Thymus (tissue), 11 donors: ENCODE data around the gene SPOCK2. TPM values are rescaled to one million over a fixed set of nuclear protein-coding genes. Genes with fewer than 3 reads are reported as not detected.

Experiments
- DNase-seq, 9 donors: peaks; one replicate each; pipeline ENCODE4 v3.0.0-alpha.2; 2013; ENCODE audit warnings: low spot score in 9 of 9, low read depth in 6 of 9, missing footprints in 1 of 9
- H3K27ac ChIP-seq, 2 donors: one replicate each; pipeline ENCODE4 v1.5.1; 2013; ENCODE audit warnings: control low read depth in 1 of 2, low read depth in 1 of 2, low read length in 1 of 2, mild to moderate bottlenecking in 1 of 2, moderate library complexity in 1 of 2
- H3K27me3 ChIP-seq, 2 donors: one replicate each; pipeline ENCODE4 v1.5.1; 2013; ENCODE audit warnings: low read length in 1 of 2; ENCODE audit not compliant: control insufficient read depth in 2 of 2, insufficient read depth in 1 of 2
- H3K36me3 ChIP-seq, 2 donors: one replicate each; pipeline ENCODE4 v1.5.1; 2013; ENCODE audit warnings: low read length in 1 of 2, mild to moderate bottlenecking in 1 of 2, moderate library complexity in 1 of 2; ENCODE audit not compliant: control insufficient read depth in 2 of 2, insufficient read depth in 2 of 2
- H3K4me1 ChIP-seq, 2 donors: one replicate each; pipeline ENCODE4 v1.5.1; 2013; ENCODE audit warnings: low read length in 2 of 2; ENCODE audit not compliant: control insufficient read depth in 2 of 2, insufficient read depth in 2 of 2
- H3K4me3 ChIP-seq, 2 donors: one replicate each; pipeline ENCODE4 v1.5.1; 2013; ENCODE audit warnings: low read length in 2 of 2, control low read depth in 1 of 2, mild to moderate bottlenecking in 1 of 2
- H3K9me3 ChIP-seq, 2 donors: one replicate each; pipeline ENCODE4 v1.5.1; 2013; ENCODE audit warnings: low read length in 1 of 2, mild to moderate bottlenecking in 1 of 2; ENCODE audit not compliant: control insufficient read depth in 2 of 2, insufficient read depth in 1 of 2
- WGBS: extraction: QIAGEN DNeasy Blood & Tissue Kit; methylation state at CpG from one replicate; pipeline ENCODE4 v1.1.7; 2013; 5-methylcytosine and 5-hydroxymethylcytosine counted together
- polyA plus RNA-seq: library from polyadenylated mRNA; stranded (reverse); fragments of 200-250 nt; gene quantifications from one replicate; pipeline ENCODE4 v1.2.3, GENCODE V29; 2013
- total RNA-seq: library from RNA; stranded (reverse); fragments of 120-200 nt; gene quantifications from one replicate; pipeline ENCODE4 v1.2.4, GENCODE V29; 2013
- donor health status: healthy.

The SPOCK2 gene
- total and polyA plus RNA-seq, 2 donors, result 91.6 to 163 TPM

GRCh38 chr10:72072639-72073038 is 15.7 kb downstream of the SPOCK2 start:
- H3K9me3 ChIP-seq, result peaks cover 0 to 7% of the 10 kb centered on the region in 2 donors
- no peaks in the 10 kb centered on the region for H3K27me3 ChIP-seq
- no peak overlapping the region for H3K4me3 ChIP-seq
- H3K27ac ChIP-seq, result no peak overlapping the region
- peaks cover 44 to 86% of the 10 kb centered on the region in 2 donors for H3K36me3 ChIP-seq
- H3K4me1 ChIP-seq, result peaks cover 27 to 77% of the 10 kb centered on the region in 2 donors
- DNase-seq, result no peak
- WGBS, result 96% methylated on average over 5 of the region's 5 CpGs

- Histone ChIP-seq H3K27me3 (no peaks in the 10 kb centered on the region), H3K9me3 (peaks cover 0 to 6% of the 10 kb centered on the region in 2 donors), H3K4me1 (peaks cover 22 to 77% of the 10 kb centered on the region in 2 donors), H3K27ac (no peak overlapping the region), H3K36me3 (peaks cover 49 to 87% of the 10 kb centered on the region in 2 donors), H3K4me3 (no peak overlapping the region)
- no peak for DNase-seq
- 97% methylated on average over 5 of the region's 5 CpGs for WGBS
Measured at GRCh38 chr10:72072046-72072445, 16.3 kb downstream of the SPOCK2 start.

GRCh38 chr10:72069751-72070526 is 18.4 kb downstream of the SPOCK2 start:
- no peak overlapping the region for H3K4me3 ChIP-seq
- H3K27ac ChIP-seq, result peak overlapping the region in 1 of 2 donors; percentile 45
- H3K36me3 ChIP-seq, result peaks cover 69 to 95% of the 10 kb centered on the region in 2 donors
- no peak for DNase-seq
- peaks cover 6 to 74% of the 10 kb centered on the region in 2 donors for H3K4me1 ChIP-seq
- WGBS, result 55% methylated on average over 7 of the region's 7 CpGs
- no peaks in the 10 kb centered on the region for H3K27me3 ChIP-seq
- peaks cover 0 to 6% of the 10 kb centered on the region in 2 donors for H3K9me3 ChIP-seq

GRCh38 chr10:72068901-72069446 is 19.4 kb downstream of the SPOCK2 start:
- H3K27me3 ChIP-seq, result no peaks in the 10 kb centered on the region
- peaks cover 0 to 6% of the 10 kb centered on the region in 2 donors for H3K9me3 ChIP-seq
- peaks cover 2 to 67% of the 10 kb centered on the region in 2 donors for H3K4me1 ChIP-seq
- peak overlapping the region; percentile 17 to 42 for H3K27ac ChIP-seq
- 86% methylated on average over 12 of the region's 12 CpGs for WGBS
- no peak overlapping the region for H3K4me3 ChIP-seq
- peaks cover 67 to 91% of the 10 kb centered on the region in 2 donors for H3K36me3 ChIP-seq
- DNase-seq, result no peak

GRCh38 chr10:72068126-72068765 is 20.1 kb downstream of the SPOCK2 start:
- no peaks in the 10 kb centered on the region for H3K27me3 ChIP-seq
- peak overlapping the region in 1 of 2 donors; percentile 51 for H3K27ac ChIP-seq
- peaks cover 72 to 93% of the 10 kb centered on the region in 2 donors for H3K36me3 ChIP-seq
- peaks cover 0 to 6% of the 10 kb centered on the region in 2 donors for H3K9me3 ChIP-seq
- peaks cover 2 to 65% of the 10 kb centered on the region in 2 donors for H3K4me1 ChIP-seq
- WGBS, result 96% methylated on average over 11 of the region's 11 CpGs
- DNase-seq, result no peak
- no peak overlapping the region for H3K4me3 ChIP-seq

- WGBS, result 91% methylated on average over 13 of the region's 13 CpGs
- no peak for DNase-seq
- peaks cover 2 to 60% of the 10 kb centered on the region in 2 donors for H3K4me1 ChIP-seq
- H3K4me3 ChIP-seq, result no peak overlapping the region
- peak overlapping the region in 1 of 2 donors; percentile 70 for H3K27ac ChIP-seq
- peaks cover 0 to 6% of the 10 kb centered on the region in 2 donors for H3K9me3 ChIP-seq
- no peaks in the 10 kb centered on the region for H3K27me3 ChIP-seq
- H3K36me3 ChIP-seq, result peaks cover 74 to 93% of the 10 kb centered on the region in 2 donors
Measured at GRCh38 chr10:72067463-72068125, 20.8 kb downstream of the SPOCK2 start.

- peaks cover 0 to under 1% of the 10 kb centered on the region in 2 donors for H3K9me3 ChIP-seq
- H3K27ac ChIP-seq, result peak overlapping the region in 1 of 2 donors; percentile 70
- no peaks in the 10 kb centered on the region for H3K27me3 ChIP-seq
- 94% methylated on average over 18 of the region's 18 CpGs for WGBS
- peaks cover 2 to 60% of the 10 kb centered on the region in 2 donors for H3K4me1 ChIP-seq
- no peak for DNase-seq
- peaks cover 74 to 93% of the 10 kb centered on the region in 2 donors for H3K36me3 ChIP-seq
- H3K4me3 ChIP-seq, result no peak overlapping the region
Measured at GRCh38 chr10:72066318-72067284, 21.8 kb downstream of the SPOCK2 start.

GRCh38 chr10:72065439-72066025 is 22.8 kb downstream of the SPOCK2 start:
- peak overlapping the region in 1 of 2 donors; percentile 70 for H3K27ac ChIP-seq
- no peaks in the 10 kb centered on the region for H3K27me3 ChIP-seq
- peaks cover 80 to 87% of the 10 kb centered on the region in 2 donors for H3K36me3 ChIP-seq
- no peak for DNase-seq
- H3K4me3 ChIP-seq, result no peak overlapping the region
- peaks cover 0 to 59% of the 10 kb centered on the region in 2 donors for H3K4me1 ChIP-seq
- no peaks in the 10 kb centered on the region for H3K9me3 ChIP-seq
- WGBS, result 93% methylated on average over 13 of the region's 13 CpGs
